SHP77 treated with DMSO at 0.1 percent for 48 hours (cell line): ENCODE results near the gene ZSCAN10.
"Not testable (repeated sequence)": the region's sequence is repeated elsewhere in the genome, so short reads cannot be mapped to it uniquely, and the experiment has no call there.

Experiments used
- DNase-seq: peaks from one replicate; lab custom pipeline; 2025; lab: John Stamatoyannopoulos, UW

ZSCAN10 gene

DNA sequence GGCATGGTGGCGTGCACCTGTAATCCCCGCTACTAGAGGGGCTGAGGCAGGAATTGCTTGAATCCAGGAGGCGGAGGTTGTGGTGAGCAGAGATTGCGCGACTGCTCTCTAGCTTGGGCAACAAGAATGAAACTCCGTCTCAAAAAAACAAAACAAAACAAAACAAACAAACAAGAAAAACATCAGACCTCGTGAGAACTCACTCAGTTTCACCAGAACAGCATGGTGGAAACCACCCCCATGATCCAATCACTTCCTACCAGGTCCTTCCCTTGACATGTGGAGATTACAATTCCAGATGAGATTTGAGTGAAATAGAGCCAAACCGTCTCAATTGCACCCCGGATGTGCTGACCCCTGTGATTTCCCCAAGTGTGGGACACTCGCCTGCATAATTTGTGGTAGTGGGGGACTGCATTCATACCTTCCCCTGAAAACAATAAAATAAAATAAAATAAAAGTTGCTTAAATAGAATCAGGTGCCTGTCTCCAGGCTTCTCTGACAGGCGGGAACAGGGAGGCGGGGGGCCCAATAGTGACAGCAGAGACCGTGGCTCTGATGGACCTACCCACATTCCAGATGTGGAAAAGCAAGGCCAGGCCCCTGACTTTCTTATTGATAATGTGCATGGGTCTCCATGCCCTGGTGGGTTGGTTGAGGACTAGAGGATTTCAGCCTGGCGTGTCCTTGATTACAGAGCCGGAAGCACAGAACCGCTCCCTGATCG, 13.1 kb downstream of the ZSCAN10 start:
- DNase-seq = no peak

DNA sequence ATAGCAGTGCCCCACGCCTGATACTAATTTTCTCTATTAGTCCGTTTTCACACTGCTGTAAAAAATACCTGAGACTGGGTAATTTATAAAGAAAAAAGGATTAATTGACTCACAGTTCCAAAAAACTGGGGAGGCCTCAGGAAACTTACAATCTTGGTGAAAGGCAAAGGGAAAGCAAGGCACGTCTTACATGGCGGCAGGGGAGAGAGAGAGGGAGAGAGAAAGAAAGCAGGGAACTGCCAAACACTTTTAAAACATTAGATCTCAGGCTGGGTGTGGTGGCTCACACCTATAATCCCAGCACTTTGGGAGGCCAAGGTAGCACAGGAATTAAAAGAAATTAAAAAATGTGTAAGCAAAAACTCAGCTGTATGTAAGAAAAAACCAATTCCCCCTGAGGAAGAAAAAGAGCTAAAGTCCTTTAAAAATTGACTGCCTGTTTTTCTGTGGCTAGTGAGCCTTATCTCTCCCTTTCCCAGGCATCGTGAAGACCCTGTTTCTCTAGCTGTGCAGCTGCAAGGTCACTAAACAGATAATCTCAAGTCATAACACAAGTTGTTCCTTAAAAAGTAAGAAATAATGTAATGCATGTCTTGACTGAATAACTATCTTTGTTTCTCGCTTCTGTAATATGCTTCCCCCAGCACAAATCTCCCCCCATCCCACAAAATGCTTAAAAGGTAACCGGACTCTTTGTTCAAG, 14.0 kb downstream of the ZSCAN10 start:
- no peak for DNase-seq

DNA sequence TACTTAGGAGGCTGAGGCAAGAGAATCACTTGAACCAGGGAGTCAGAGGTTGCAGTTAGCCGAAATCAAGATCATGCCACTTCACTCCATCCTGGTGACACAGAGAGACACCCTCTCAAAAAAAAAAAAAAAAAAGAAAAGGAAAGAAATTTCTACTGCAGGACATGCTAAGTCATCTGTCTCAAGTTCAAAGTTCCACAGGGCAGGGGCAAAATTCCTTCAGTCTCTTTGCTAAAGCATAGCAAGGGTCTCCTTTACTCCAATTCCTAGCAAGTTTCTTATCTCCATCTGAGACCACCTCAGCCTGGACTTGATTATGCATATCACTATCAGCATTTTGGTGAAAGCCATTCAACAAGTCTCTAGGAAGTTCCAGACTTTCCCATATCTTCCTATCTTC, 14.6 kb downstream of the ZSCAN10 start:
- no peak for DNase-seq

DNA sequence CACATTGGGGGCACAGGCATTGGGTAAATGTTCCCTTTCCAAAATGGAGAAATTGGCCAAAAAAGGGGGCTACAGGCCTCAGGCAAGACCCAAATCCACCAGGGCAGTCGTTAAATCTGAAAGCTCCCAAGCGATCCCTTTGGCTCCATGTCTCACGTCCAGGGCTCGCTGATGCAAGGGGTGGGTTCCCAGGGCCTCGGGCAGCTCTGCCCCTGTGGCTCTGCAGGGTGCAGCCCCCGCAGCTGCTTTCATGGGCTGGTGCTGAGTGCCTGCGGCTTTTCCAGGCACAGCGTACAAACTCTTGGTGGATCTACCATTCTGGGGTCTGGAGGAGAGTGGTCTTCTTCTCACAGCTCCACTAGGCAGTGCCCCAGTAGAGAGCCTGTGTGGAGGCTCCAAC, 15.7 kb downstream of the ZSCAN10 start:
- DNase-seq = not testable (repeated sequence)

DNA sequence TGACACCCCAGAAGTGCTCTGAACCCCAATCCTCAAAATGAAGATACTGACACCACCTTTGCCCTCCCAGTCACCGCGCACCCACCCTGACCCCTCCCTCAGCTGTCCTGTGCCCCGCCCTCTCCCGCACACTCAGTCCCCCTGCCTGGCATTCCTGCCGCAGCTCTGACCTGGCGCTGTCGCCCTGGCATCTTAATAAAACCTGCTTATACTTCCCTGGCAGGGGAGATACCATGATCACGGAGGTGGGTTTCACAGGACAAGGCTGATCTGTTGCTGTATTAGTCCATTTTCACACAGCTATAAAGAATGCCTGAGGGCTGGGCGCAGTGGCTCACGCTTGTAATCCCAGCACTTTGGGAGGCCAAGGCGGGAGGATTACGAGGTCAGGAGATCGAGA, 17.1 kb downstream of the ZSCAN10 start:
- DNase-seq = not testable (repeated sequence)

DNA sequence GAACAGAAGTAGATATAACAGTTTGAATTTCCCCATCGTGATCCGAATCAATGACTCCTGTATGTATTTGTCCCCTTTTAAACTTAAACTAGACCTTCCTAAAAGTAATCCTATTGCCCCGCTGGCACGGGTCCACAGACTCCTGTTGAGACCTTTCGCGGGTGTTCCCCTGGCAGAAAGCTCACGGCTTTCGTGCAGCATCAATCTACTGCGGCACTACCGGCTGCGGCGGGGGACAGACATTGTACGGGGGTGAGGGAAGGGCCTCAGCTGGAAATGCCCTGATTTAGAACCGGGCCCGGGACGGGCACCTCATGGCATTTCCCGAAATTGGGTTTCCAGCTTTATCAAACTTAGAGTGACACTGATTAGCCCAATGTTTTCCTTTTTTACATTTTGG, 19.1 kb downstream of the ZSCAN10 start:
- no peak for DNase-seq

DNA sequence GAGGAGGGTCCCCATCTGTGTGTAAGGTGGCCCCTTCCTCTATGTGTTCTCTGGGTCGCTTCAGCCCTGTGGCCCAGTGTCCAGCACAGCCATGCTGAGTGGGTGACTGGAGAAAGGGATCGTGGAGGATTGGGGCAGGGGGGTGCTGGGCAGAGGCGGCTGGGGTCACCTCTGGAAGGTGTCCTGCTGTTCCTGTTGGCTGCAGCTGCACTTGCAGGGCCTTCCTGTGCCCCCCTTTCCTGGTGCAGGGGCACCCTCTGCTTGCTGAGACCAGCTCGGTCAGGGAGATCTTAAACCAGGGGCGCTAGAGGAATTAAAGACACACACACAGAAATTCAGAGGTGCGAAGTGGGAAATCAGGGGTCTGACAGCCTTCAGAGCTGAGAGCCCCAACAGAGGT, 22.5 kb downstream of the ZSCAN10 start:
- DNase-seq = no peak

DNA sequence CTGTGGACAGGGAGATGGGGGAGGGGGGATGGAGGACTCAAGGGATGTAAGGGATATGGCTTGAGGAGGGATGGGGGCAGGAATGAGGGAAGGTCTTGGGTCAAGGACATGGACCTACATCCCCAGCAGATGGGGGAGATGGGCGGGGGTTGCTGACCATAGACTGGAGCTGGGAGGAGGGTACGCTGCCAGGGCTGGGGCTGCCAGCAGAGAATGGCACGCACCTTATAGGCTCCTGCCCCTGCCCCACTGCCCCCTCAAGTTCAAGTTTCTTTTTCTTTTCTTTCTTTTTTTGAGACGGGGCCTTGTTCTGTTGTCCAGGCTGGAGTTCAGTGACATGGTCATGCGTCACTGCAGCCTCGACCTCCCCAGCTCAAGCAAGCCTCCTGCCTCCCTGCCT, 23.1 kb downstream of the ZSCAN10 start:
- not testable (repeated sequence) for DNase-seq

DNA sequence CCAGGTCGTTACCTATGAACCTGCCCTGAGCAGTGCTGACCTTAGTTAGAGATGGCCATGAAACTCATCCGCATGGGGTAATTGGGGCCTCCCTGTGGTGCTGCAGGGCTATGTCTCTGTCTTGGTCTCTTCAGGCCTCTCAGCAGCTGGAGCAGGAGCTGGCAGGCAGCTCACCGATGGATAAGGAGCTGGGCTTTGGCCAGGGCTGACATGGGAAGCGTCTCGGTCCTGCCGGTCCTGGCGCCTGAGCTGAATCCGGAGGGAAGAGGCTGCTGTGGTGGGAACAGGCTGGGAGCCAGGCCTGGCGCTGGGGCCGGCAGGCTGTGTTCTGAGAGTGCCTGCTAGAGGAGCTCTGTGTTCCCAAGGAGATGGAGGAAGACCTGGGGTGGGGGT, 23.6 kb downstream of the ZSCAN10 start:
- no peak for DNase-seq

DNA sequence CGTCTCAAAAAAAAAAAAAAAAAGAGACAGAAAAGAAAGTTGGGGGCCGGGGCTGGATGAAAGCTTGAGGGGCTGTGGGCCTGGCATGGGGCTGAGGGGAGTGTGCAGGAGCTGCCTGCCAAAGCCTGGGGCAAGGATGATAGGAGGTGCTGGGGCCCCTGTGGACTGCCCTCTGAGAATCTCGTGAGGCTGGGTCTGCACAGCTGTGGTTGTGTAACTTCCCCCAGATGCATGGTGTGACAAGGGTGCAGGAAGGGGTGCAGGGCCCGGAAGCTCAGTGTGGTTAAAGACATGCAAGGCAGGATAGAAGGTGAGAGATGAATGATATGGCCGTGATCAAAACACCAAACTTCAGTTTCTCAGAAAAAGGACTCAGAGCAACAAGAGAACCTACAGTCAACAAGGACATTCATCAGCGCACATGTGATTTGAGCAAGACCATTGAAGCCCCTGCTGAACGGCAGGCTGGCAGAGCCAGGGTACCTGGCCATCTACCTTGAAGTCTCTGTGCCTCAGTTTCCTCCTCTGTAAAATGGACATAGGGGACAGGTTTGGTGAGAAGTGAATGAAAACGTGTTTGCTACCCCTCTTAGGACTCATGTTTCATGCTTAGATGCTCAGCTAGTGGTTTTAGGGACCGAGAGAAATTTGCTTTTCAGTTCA, 24.1 kb downstream of the ZSCAN10 start:
- DNase-seq = no peak

DNA sequence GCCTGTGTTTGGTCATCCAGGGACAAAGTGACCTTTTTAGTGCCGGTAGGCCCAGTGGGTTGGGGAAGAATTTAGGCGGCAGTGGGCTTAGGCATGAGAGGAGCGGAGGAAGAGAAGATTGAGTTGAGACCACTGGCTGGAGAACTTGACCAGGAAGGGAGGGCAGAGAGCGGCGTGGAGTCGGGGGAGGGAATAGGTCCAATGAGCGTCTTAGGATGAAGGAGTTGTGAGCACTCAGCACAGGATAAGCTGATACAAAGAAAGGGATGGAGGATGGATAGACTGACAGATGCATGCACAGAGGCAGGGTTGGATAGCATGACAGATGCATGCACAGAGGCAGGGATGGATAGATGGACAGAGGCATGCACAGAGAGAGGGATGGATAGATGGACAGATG, 25.6 kb downstream of the ZSCAN10 start:
- no peak for DNase-seq

DNA sequence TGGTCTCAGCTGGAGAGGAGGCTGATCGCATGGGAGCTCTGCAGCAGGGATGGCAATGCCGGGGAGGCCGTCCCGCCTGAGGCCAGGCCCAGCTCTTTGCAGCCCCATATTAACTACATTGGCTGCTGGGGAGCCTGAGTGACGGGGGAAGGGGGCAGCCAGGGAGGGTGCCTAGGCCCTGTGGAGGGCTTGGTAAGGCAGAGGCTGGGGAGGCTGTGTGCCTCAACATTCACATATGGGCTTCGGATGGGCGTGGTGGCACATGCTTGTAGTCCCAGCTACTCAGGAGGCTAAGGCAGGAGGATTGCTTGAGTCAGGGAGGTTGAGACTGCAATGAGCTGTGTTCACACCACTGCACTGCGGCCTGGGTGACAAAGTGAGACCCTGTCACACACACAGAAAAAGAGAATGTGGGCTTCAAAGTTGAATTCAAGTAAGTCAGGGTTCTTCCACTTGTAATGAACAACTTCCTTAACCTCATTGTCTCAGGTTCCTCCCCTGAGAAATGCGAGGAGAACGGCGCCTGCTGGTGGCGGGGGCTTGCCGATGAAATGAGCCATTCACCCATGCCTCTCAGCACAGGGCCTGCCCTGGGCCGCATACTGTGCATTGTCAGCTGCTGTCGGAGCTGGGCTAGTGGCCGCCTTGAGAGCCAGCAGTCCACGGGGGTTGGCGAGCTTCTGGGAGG, 26.4 kb downstream of the ZSCAN10 start:
- not testable (repeated sequence) for DNase-seq

DNA sequence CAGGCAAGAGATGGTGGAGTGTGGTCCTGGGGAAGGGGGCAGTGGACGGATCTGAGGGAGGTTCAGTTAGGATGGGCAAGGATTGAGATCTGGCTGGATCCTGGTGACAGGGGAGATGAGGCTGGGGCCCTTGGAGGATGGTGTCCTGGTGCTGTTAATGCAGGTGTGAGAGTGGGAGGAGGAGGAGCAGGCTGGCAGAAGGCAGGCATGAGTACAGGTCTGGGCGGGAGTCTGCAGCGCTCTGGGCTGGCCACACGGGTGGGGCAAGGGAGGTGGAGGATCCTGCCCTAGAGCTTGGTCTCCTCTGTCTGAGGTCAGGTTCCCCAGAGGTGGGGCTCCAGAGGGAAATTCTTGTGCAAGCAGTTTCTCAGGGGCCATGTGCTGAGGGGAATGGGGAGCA, 26.9 kb downstream of the ZSCAN10 start:
- not testable (repeated sequence) for DNase-seq

DNA sequence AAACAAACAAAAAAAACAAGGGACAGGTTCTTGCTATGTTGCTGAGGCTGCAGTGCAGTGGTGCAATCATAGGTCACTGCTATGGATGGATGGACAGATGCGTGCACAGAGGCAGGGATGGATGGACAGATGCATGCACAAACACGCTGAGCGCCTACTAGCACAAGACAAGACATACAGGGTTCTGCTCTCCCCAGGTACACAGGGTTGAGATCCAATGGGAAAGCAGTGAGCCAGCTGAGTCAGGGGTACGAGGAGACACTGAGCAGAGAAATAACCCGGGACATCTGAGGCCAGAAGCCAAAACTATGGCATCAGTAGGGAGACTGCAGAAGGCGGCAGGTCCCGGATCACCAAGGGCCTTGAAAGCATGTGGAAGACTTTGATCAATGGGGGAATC, 27.4 kb downstream of the ZSCAN10 start:
- no peak for DNase-seq

DNA sequence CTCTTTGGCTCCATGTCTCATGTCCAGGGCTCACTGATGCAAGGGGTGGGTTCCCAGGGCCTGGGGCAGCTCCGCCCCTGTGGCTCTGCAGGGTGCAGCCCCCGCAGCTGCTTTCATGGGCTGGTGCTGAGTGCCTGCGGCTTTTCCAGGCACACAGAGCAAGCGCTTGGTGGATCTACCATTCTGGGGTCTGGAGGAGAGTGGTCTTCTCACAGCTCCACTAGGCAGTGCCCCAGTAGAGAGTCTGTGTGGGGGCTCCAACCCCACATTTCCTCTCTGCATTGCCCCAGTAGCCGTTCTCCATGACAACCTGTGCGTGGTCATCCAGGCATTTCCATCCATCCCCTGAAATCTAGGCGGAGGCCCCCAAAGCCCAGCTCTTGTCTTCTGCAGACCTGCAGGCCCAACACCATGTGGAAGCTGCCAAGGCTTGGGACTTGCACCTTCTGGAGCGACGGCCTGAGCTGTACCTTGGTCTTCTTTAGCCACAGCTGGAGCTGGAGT, 28.4 kb downstream of the ZSCAN10 start:
- no peak for DNase-seq

DNA sequence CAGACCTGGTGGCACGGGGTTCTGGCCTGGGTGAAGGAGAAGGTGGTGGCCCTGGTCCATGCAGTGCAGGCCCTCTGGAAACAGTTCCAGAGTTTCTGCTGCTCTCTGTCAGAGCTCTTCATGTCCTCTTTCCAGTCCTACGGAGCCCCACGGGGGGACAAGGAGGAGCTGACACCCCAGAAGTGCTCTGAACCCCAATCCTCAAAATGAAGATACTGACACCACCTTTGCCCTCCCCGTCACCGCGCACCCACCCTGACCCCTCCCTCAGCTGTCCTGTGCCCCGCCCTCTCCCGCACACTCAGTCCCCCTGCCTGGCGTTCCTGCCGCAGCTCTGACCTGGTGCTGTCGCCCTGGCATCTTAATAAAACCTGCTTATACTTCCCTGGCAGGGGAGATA, 29.9 kb downstream of the ZSCAN10 start:
- DNase-seq = not testable (repeated sequence)

DNA sequence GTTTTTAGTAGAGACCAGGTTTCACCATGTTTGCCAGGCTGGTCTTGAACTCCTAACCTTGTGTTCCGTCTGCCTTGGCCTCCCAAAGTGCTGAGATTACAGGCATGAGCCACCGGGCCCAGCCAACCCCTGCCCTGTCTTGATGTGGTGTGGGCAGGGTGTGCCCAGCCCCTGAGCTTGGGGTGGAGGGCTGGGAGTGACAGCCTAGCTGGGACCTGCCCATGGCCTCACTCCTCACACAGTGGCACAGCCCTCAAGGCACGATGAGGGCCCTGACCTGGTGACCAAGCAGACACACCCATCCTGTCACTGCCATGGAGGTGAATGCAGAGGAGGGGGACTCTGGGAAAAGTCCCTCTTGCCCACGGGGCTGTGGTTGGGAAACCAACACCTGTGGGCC, 30.6 kb downstream of the ZSCAN10 start:
- DNase-seq = no peak

DNA sequence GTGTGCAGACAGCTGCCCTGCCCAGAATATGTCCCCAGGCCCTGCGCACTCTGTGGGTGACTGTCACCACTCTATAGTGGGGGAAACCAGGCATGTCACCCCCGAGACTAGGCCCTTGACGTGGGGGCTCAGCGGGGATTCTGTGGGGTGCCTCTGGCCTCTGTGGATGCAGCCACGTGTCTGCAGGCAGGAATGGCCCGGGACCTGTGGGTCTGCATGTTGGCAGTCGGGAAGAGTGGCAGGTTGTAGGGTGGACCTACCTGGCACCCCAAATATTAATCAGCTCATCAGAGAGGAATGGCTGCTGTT, 32.7 kb downstream of the ZSCAN10 start:
- DNase-seq = no peak

DNA sequence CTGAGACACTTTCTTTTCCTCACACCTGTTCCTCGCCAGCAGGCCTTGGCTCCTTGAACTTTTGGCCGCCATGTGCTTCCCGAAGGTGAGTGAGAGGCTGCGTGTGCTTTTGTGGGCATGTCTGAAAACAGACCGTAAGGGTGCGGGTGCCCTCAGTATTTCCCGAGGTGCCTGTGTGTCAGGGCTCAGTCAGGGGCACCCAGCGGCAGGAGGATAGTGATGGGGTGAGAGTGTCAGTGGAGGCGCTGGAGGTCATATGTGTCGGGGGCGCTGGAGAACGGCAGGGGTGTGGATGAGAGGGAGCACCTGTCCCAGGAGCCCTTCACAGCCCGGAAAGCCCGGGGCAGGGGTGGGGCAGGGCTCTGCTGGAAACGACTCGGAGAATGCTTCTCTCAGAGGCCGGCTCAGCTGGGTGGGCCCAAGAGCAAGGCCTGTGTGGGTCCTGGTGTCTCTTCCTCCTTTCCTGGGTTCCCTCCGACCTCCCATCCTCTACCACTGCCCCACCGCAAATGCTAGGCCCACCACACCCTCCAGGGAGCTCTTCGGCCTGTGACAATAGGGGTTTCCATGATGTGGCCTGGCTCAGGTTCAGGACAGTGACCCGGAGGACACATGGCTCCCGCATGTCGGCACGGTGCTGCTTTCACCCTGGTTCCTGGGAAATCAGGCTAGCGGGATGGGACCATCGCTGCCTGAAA, 33.2 kb downstream of the ZSCAN10 start:
- no peak for DNase-seq

DNA sequence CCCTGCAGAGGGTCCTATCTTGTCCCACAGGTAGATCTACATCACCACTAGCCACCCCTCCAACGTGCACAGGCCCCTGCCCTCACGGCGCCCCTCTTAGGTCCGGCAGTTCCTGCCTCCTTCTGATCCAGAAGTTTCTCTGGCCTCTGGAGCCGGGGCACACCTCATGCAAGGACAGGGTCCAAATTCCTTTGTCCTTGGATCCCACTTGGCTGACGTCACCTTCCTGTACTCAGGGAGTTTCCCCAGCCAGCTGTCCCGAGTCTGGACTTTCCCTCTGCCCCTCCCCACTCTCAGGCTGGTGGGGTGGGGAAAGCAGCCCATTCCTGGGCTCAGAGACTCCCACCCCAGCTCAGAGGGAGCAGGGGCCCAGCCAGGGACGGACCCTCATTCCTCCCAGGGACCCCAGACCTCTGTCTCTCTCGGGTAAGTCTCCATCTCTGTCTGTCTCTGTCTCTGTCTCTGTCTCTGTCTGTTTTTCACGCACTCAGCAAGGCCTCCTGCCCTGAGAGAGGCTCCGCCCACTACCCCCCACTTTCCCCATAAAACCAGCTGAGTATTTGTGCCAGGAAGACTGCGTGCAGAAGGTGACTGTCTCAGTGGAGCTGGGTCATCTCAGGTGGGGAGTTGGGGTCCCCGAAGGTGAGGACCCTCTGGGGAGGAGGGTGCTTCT, 33.9 kb downstream of the ZSCAN10 start, which contains the start of gene IL32:
TSS of gene IL32 (plus strand) at position 572 of the 673 bp plus-strand sequence. CDS start 172 bp downstream, outside the sequence.
- no peak for DNase-seq
